ENCODE results near the gene RELN. TPM values are rescaled to one million over a fixed set of nuclear protein-coding genes. Genes with fewer than 3 reads are reported as not detected.

The RELN gene
- total RNA-seq, 2 donors from 2014 or later: not detected

GRCh38 chr7:103660455-103661371 lies 328.7 kb downstream of the RELN start:
- peaks cover 9% of the 10 kb centered on the region for H3K27me3 Mint-ChIP-seq
- peaks cover 4% of the 10 kb centered on the region for H3K9me3 Mint-ChIP-seq
- no peaks in the 10 kb centered on the region for H3K36me3 Mint-ChIP-seq (ENCODE audit: low read depth)
- no peaks in the 10 kb centered on the region for H3K4me1 Mint-ChIP-seq
- H3K27ac Mint-ChIP-seq: no peak overlapping the region
- no peak overlapping the region for H3K4me3 Mint-ChIP-seq
- no peak for ATAC-seq (replicated peaks)

DNA sequence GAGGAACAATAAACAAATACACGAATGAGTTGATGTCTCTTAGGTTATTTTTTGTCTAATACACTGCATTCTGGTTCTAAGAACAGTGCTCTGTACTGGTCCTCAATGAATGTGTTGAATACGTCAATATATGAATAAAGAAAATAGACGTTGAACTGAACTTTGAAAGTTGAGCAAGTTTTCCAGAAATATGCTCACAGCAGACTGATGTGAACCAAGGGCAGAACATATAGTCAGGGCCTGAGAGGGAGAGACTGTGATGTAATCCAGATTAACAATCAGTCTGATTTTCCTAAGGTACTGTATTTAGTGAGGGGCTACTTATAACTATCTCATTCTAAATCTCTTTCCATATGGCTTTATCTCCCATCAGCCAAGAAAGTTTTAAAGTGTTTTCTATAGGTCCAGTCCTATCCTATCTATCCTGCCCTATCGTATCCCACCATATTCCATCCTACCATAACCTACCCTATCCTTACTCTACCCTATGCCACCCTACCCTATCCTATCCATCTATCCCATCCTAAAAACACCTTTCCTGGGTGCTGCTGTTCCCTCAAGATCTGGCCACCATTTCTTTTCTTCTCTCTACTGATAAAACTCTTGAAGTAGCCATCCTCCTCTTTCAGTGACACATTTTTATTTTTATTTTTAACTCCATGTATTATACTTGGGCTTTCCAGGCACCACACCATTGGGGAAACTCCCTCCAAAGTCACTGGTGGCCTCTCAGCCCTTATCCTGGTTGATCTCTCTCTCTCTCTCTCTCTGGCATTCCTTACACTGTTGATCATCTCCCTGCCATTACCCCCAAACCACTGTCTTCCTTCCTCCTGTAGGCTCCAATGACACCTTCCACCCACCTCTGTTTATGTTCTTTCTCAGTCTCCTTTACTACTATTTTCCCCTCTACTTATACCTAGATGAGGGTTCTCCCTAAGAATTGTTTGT lies 331.1 kb downstream of the RELN start:
- Mint-ChIP-seq H3K4me3 (no peak overlapping the region), H3K27me3 (peaks cover 9% of the 10 kb centered on the region), H3K9me3 (peaks cover under 1% of the 10 kb centered on the region), H3K36me3 (ENCODE audit: low read depth) (no peaks in the 10 kb centered on the region), H3K27ac (no peak overlapping the region), H3K4me1 (no peaks in the 10 kb centered on the region)
- ATAC-seq (replicated peaks): no peak

GRCh38 chr7:103657474-103657894 lies 332.0 kb downstream of the RELN start:
- H3K36me3 Mint-ChIP-seq (ENCODE audit: low read depth): no peaks in the 10 kb centered on the region
- H3K27ac Mint-ChIP-seq: no peak overlapping the region
- no peaks in the 10 kb centered on the region for H3K4me1 Mint-ChIP-seq
- H3K27me3 Mint-ChIP-seq: peaks cover 9% of the 10 kb centered on the region
- H3K4me3 Mint-ChIP-seq: no peak overlapping the region
- ATAC-seq (replicated peaks): no peak
- H3K9me3 Mint-ChIP-seq: no peaks in the 10 kb centered on the region

GRCh38 chr7:103656221-103656620 lies 333.2 kb downstream of the RELN start:
- no peaks in the 10 kb centered on the region for H3K36me3 Mint-ChIP-seq (ENCODE audit: low read depth)
- no peak for ATAC-seq (replicated peaks)
- no peak overlapping the region for H3K4me3 Mint-ChIP-seq
- H3K4me1 Mint-ChIP-seq: no peaks in the 10 kb centered on the region
- no peak overlapping the region for H3K27ac Mint-ChIP-seq
- H3K27me3 Mint-ChIP-seq: peaks cover 9% of the 10 kb centered on the region
- H3K9me3 Mint-ChIP-seq: no peaks in the 10 kb centered on the region

GRCh38 chr7:103651593-103652377 lies 337.7 kb downstream of the RELN start:
- Mint-ChIP-seq H3K27ac (no peak overlapping the region), H3K9me3 (no peaks in the 10 kb centered on the region), H3K27me3 (no peaks in the 10 kb centered on the region), H3K4me3 (no peak overlapping the region), H3K36me3 (ENCODE audit: low read depth) (no peaks in the 10 kb centered on the region), H3K4me1 (no peaks in the 10 kb centered on the region)
- ATAC-seq (replicated peaks): no peak

GRCh38 chr7:103649052-103649451 lies 340.4 kb downstream of the RELN start:
- Mint-ChIP-seq H3K4me1 (no peaks in the 10 kb centered on the region), H3K9me3 (peaks cover 12% of the 10 kb centered on the region), H3K27ac (no peak overlapping the region), H3K27me3 (peaks cover 8% of the 10 kb centered on the region), H3K4me3 (no peak overlapping the region), H3K36me3 (ENCODE audit: low read depth) (no peaks in the 10 kb centered on the region)
- ATAC-seq (replicated peaks): no peak

GRCh38 chr7:103648135-103648534 lies 341.3 kb downstream of the RELN start:
- H3K36me3 Mint-ChIP-seq (ENCODE audit: low read depth): no peaks in the 10 kb centered on the region
- peaks cover 12% of the 10 kb centered on the region for H3K9me3 Mint-ChIP-seq
- ATAC-seq (replicated peaks): no peak
- H3K27me3 Mint-ChIP-seq: peaks cover 8% of the 10 kb centered on the region
- no peaks in the 10 kb centered on the region for H3K4me1 Mint-ChIP-seq
- no peak overlapping the region for H3K4me3 Mint-ChIP-seq
- no peak overlapping the region for H3K27ac Mint-ChIP-seq

DNA sequence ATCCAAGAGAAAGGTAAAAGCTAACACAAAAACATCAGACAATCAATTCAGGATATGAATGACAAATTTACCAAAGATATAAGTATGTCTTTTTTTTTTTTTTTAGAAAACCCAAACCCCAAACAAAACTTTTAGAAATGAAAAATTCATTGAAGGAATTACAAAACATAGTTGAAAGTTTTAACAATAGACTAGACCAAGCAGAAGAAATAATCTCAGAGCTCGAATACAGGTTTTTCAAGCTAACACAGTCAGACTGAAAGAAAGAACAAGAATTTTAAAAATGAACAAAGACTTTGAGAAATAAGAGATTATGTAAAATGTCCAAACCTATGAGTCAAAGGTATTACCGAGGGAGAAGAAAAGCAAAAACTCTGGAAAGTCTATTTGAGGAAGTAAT lies 345.1 kb downstream of the RELN start:
- Mint-ChIP-seq H3K9me3 (peaks cover 12% of the 10 kb centered on the region), H3K27ac (no peak overlapping the region), H3K27me3 (peaks cover 14% of the 10 kb centered on the region), H3K4me3 (no peak overlapping the region), H3K4me1 (no peaks in the 10 kb centered on the region), H3K36me3 (ENCODE audit: low read depth) (no peaks in the 10 kb centered on the region)
- no peak for ATAC-seq (replicated peaks)

- H3K4me3 Mint-ChIP-seq: no peak overlapping the region
- peaks cover 9% of the 10 kb centered on the region for H3K27me3 Mint-ChIP-seq
- no peak for ATAC-seq (replicated peaks)
- no peaks in the 10 kb centered on the region for H3K36me3 Mint-ChIP-seq (ENCODE audit: low read depth)
- H3K27ac Mint-ChIP-seq: no peak overlapping the region
- peaks cover 2% of the 10 kb centered on the region for H3K9me3 Mint-ChIP-seq
- no peaks in the 10 kb centered on the region for H3K4me1 Mint-ChIP-seq
Observed at GRCh38 chr7:103640031-103640779, 349.3 kb downstream of the RELN start.

- no peak overlapping the region for H3K4me3 Mint-ChIP-seq
- H3K9me3 Mint-ChIP-seq: no peaks in the 10 kb centered on the region
- H3K27me3 Mint-ChIP-seq: peaks cover 6% of the 10 kb centered on the region
- H3K36me3 Mint-ChIP-seq (ENCODE audit: low read depth): no peaks in the 10 kb centered on the region
- no peak for ATAC-seq (replicated peaks)
- no peak overlapping the region for H3K27ac Mint-ChIP-seq
- no peaks in the 10 kb centered on the region for H3K4me1 Mint-ChIP-seq
Observed at GRCh38 chr7:103637726-103638125, 351.7 kb downstream of the RELN start.

DNA sequence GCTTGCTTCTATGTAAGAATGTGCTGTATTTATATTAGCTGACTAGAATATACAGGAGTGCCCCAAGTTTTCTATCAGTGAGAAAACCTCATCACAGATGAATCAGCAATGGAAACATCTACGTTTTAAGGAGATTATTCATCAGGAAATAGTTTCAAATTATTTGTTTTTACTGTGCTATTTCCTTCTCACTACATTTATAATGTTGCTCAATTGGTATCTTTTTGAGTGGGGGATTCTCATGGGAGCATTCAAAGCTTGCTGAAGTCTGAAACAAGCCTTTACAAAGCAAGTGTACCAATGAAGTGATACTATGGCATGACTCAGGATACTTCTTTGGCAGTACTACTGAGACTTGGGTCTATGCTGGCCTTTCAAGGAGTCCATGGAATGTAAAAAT lies 352.4 kb downstream of the RELN start:
- H3K9me3 Mint-ChIP-seq: no peaks in the 10 kb centered on the region
- H3K27ac Mint-ChIP-seq: no peak overlapping the region
- ATAC-seq (replicated peaks): no peak
- H3K4me1 Mint-ChIP-seq: no peaks in the 10 kb centered on the region
- no peaks in the 10 kb centered on the region for H3K36me3 Mint-ChIP-seq (ENCODE audit: low read depth)
- H3K4me3 Mint-ChIP-seq: no peak overlapping the region
- peaks cover 6% of the 10 kb centered on the region for H3K27me3 Mint-ChIP-seq

DNA sequence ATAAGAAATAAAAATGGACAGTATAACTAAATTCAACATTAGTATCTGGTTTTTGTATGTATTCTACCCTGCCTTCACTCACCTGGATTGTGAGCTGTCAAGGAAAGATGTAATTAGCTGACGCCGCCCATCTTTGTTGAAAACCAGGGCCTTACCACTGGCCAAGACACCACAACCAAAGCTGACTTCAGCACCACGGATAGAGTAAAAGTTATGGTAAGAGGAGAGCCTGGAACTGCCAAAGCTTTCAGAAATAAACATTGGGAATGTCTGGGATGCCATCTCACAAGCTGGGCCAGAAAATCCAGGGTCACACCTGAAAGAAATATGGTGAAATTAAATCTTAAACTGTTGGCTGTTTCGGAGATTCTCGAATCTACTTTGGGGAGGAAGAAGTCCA lies 353.3 kb downstream of the RELN start:
- ATAC-seq (replicated peaks): no peak

DNA sequence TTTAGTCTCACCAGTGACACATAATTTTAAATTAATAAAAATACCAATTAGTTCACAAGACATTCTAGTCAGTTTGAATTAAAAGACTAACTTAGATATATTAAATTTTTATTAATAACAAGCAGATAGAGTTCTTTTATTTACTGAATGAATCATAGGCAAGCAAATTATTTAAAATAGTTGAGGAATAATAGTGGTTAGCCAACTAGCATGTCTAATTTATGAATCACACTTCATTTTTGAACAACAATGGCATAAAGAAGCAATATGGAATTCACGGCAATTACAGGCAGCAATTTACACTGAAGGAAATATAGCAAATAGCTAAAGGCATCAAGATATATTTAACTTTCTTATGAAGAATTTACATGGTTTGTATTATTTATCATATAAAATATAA lies 356.5 kb downstream of the RELN start:
- H3K4me3 Mint-ChIP-seq: no peak overlapping the region
- H3K36me3 Mint-ChIP-seq (ENCODE audit: low read depth): no peaks in the 10 kb centered on the region
- H3K27ac Mint-ChIP-seq: no peak overlapping the region
- ATAC-seq (replicated peaks): no peak
- H3K4me1 Mint-ChIP-seq: no peaks in the 10 kb centered on the region
- H3K9me3 Mint-ChIP-seq: no peaks in the 10 kb centered on the region
- H3K27me3 Mint-ChIP-seq: peaks cover 6% of the 10 kb centered on the region

More for the DNA sequence above, 353.3 kb downstream of the RELN start:
- H3K4me3 Mint-ChIP-seq: no peak overlapping the region
- H3K4me1 Mint-ChIP-seq: no peaks in the 10 kb centered on the region
- H3K36me3 Mint-ChIP-seq (ENCODE audit: low read depth): no peaks in the 10 kb centered on the region
- no peaks in the 10 kb centered on the region for H3K9me3 Mint-ChIP-seq
- H3K27me3 Mint-ChIP-seq: peaks cover 6% of the 10 kb centered on the region
- H3K27ac Mint-ChIP-seq: no peak overlapping the region
